ENCODE results near the gene ZNF860.

DNA sequence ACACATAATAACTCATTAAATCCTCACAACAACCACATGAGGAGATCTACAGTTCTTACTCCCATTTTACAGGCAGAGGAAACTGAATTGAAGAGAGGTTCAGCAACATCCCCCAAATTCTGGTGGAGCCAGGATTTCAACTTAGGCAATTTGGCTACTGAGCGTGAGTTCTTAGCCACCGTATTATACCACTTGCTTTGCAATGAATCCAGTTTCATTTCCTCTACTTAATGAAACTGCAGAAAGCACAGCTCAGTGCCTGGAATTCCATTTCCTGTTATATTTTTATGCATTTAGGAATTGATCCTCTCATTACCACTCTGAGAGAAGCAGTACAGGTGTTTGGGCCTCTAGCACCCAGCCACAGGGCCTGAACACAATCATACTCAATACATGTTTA lies 4.3 kb downstream of the ZNF860 start:
- TF ChIP-seq POLR2AphosphoS5 (IDR thresholded peaks at IDR 0.05; ENCODE audit: low read depth, low read length): no peak
- TF ChIP-seq, protein P1, sequence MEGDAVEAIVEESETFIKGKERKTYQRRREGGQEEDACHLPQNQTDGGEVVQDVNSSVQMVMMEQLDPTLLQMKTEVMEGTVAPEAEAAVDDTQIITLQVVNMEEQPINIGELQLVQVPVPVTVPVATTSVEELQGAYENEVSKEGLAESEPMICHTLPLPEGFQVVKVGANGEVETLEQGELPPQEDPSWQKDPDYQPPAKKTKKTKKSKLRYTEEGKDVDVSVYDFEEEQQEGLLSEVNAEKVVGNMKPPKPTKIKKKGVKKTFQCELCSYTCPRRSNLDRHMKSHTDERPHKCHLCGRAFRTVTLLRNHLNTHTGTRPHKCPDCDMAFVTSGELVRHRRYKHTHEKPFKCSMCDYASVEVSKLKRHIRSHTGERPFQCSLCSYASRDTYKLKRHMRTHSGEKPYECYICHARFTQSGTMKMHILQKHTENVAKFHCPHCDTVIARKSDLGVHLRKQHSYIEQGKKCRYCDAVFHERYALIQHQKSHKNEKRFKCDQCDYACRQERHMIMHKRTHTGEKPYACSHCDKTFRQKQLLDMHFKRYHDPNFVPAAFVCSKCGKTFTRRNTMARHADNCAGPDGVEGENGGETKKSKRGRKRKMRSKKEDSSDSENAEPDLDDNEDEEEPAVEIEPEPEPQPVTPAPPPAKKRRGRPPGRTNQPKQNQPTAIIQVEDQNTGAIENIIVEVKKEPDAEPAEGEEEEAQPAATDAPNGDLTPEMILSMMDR (IDR thresholded peaks at IDR 0.05): no peak
- no peak for TF ChIP-seq TCF7L2 (IDR thresholded peaks at IDR 0.05; ENCODE audit: low read depth, low read length)
- TF ChIP-seq, protein P2, sequence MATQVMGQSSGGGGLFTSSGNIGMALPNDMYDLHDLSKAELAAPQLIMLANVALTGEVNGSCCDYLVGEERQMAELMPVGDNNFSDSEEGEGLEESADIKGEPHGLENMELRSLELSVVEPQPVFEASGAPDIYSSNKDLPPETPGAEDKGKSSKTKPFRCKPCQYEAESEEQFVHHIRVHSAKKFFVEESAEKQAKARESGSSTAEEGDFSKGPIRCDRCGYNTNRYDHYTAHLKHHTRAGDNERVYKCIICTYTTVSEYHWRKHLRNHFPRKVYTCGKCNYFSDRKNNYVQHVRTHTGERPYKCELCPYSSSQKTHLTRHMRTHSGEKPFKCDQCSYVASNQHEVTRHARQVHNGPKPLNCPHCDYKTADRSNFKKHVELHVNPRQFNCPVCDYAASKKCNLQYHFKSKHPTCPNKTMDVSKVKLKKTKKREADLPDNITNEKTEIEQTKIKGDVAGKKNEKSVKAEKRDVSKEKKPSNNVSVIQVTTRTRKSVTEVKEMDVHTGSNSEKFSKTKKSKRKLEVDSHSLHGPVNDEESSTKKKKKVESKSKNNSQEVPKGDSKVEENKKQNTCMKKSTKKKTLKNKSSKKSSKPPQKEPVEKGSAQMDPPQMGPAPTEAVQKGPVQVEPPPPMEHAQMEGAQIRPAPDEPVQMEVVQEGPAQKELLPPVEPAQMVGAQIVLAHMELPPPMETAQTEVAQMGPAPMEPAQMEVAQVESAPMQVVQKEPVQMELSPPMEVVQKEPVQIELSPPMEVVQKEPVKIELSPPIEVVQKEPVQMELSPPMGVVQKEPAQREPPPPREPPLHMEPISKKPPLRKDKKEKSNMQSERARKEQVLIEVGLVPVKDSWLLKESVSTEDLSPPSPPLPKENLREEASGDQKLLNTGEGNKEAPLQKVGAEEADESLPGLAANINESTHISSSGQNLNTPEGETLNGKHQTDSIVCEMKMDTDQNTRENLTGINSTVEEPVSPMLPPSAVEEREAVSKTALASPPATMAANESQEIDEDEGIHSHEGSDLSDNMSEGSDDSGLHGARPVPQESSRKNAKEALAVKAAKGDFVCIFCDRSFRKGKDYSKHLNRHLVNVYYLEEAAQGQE (IDR thresholded peaks at IDR 0.05; ENCODE audit: insufficient read depth in 1 of 2, low read depth in 2 of 2, low read length in 1 of 2): no peak
- TF ChIP-seq SIN3A (IDR thresholded peaks at IDR 0.05; ENCODE audit: borderline replicate concordance, insufficient read depth, low read depth, low read length): no peak

All from Panc1 (cell line).